Kidney glomerular epithelial cell (primary cell): ENCODE data around the gene TENT4A.
"Not testable (repeated sequence)": the region's sequence is repeated elsewhere in the genome, so short reads cannot be mapped to it uniquely, and the experiment has no call there.

Experiments used
- DNase-seq: peaks from one replicate; lab custom pipeline; 2025; lab: John Stamatoyannopoulos, UW

TENT4A gene

DNA sequence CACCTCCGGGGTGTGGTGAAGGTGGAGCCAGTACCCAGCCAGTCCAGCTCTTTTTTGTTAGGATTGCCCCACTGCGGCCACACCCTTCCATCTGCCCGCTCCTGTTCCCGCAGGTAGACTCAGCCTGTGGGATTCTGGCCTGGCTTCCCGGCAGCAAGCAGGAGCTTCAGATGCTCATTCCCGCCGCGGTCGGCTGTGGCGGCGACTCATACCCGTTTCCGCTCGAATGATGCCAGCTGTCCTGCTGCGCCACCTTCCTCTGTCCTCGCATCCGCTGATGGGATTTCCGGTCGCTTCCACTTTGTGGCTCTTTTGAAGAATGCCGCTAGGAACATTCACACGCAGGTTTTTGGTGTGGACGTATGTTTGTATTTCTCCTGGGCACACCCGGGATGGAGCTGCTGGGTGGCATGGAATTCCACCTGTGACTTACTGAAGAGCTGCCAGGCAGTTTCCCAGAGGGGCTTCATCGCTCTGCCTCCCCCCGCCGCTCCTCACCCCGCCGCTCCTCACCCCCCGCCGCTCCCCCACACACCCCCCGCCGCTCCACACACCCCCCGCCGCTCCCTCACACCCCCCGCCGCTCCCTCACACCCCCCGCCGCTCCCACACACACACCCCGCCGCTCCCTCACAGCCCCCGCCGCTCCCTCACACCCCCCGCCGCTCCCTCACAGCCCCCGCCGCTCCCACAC, 60.3 kb downstream of the TENT4A start:
- DNase-seq = no peak

DNA sequence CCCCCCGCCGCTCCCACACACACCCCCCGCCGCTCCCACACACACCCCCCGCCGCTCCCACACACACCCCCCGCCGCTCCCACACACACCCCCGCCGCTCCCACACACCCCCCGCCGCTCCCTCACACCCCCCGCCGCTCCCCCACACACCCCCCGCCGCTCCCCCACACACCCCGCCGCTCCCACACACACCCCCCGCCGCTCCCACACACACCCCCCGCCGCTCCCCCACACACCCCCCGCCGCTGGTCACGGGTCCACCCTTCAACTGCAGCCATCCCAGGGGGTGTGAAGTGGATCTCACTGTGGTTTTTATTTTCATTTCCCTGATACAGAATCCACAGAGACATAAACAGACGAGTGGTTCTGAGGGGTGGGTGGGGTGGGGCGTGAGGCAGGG, 61.0 kb downstream of the TENT4A start:
- not testable (repeated sequence) for DNase-seq

DNA sequence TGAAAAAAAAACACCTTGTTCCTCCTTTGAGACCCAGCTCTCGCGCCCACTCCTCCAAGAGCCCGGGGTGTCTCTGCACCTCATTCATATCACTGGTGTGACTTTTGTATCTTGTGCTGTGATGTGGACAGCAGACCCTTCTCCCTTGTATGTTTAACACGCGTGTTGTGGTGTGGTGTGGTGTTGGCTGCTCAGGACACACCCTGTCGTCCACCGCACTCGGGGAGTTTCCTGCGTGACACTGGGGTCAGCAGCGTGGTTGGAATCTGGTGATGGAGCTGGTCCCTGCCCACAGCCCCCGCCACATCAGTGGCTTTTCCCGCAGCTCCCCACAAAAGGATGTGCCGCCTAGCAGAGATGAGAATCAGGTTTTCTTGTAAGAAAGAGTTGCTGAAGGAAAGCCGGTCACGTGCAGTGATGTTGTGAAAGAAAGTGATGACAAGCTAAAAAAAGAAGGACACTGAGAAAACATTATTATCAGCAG, 61.5 kb downstream of the TENT4A start:
- no peak for DNase-seq

DNA sequence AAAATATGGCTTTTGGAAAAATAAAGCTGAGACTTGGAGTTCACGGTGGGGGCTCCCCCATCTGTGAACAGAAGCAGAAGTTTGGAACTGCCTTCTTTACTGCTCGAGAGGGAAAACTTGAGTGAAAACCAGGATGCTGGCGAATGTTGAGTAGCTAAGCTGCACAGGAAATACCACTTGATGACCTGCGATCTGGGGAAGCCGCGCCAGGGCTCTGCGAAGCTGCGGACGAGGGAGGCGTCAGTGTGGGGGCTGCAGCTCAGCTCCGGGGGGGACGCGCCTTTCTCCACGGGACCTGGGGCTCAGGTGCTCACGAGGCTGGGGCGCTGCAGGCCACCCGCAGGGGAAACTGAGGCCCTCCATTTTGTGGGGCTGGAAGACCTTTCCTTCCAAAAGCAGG, 62.3 kb downstream of the TENT4A start:
- no peak for DNase-seq

DNA sequence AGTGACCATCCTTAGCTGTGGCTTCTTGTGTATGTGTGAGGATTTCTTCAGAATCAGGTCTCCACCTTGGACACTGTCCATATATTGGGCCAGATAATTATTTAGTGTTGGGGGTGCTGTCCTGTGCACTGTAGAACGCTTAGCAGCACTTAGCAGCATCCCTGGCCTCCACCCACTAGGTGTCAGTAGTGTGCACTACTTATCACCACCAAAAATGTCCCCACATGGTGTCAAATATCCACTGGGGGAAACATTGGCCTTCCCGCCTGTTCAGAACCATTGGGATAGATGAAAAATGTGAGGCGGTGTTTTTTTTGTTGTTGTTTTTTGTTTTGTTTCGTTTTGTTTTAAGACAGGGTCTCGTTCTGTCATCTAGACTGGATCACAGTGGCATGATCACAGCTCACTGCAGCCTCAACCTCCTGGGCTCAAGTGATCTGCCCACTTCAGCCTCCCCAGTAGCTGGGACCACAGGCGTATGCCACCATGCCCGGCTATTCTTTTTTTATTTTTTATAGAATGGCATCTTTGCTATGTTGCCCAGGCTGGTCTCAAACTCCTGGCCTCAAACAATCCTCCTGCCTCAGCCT, 67.7 kb downstream of the TENT4A start:
- no peak for DNase-seq

DNA sequence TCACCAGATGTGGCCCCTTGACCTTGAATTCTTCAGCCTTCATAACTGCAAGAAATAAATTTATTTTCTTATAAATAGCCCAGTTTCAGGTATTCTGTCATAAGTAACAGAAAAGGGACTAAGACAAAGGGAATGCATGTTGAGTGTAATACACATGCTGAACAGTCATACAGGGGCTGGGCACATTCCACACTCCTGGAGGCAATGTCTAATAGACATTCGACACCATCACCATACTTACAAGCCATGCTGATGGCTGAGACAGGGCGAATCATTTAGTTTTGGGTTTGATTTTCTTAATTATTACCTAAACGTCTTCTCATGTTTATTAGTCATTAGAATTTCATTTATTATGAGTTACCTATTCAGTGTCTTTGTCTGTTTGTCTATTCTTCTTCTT, 68.5 kb downstream of the TENT4A start:
- peak; percentile 36 for DNase-seq

DNA sequence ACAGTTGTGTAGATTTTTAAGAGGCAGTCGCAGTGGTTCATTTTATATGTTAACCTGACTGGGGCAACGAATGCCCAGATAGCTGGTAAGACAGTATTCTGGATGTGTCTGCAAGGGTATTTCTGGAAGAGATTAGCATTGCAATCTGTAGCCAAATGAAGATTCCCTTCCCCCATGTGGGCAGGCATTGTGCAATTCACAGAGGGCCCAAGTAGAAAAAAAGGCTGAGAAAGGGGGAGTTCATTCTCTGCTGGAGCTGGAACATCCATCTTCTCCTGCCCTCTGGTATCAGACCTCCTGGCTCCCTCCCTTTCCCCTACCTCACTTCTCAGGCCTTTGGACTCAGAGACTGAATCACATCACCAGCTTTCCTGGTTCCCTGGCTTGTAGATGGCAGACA, 70.6 kb downstream of the TENT4A start:
- DNase-seq = no peak

DNA sequence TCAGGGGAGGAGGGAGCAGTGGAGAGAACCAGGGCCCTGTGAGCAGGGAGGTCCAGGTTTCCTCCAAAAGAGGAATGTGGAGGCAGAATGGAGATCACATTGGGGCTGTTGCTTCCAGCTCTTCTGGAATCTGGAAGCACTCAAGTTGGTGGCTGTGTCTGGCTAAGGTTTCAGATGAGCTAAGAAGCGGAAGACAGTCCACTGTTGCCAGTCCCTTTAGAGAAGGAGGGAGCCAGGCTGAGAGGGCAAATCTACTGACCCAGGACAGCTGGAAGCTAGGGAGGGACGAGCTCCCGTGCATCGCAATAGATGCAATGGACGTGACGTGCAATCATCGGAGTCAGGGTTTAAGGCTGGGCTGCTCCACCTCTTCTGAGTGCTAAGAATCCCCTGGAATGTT, 71.2 kb downstream of the TENT4A start:
- no peak for DNase-seq

DNA sequence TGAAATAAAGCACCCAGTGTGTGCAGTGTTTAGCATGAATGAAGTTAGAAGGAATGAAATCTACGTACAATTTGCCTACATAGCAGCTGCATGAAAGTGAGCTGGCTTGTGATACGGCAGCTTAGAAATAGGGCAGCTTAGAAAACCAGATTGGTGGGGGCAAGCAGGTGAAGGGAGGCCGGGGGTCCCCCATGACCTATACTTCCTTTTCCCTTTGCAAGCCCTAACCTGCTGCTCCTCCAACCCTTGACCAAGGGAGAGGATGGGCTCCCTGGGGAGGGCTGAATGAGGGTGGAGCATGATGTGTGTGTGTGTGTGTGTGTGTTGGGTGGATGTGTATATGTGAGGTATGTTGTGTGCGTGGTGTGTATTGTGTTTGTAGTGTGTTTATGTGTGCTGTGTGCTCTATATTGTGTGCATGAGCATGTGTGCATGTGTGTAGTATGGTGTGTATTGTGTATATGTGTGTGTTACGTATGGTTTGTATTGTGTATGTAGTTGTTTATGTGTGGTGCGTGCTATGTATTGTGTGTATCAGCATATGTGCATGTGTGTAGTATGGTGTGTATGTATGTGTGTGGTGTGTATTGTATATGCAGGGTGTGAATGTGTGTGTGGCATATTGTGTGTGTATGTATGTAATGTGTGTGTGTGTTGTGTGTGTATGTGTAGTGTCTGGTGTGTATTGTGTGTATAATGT, 72.1 kb downstream of the TENT4A start:
- no peak for DNase-seq

DNA sequence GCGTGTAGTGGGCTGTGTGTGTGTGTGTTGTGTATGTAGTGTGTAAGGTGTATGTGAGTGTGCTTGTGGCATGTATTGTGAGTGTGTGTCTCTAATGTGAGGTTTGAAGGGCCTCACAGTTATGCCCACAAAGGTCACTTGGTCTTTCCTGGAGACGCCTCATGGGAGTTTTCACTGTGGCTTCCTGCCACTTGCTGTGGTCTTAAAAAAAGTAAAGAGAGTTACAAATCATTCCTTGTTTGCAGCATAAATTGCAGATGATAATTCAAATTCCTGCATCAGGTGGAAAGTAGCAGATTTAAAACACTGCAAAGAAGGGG, 72.6 kb downstream of the TENT4A start:
- no peak for DNase-seq

DNA sequence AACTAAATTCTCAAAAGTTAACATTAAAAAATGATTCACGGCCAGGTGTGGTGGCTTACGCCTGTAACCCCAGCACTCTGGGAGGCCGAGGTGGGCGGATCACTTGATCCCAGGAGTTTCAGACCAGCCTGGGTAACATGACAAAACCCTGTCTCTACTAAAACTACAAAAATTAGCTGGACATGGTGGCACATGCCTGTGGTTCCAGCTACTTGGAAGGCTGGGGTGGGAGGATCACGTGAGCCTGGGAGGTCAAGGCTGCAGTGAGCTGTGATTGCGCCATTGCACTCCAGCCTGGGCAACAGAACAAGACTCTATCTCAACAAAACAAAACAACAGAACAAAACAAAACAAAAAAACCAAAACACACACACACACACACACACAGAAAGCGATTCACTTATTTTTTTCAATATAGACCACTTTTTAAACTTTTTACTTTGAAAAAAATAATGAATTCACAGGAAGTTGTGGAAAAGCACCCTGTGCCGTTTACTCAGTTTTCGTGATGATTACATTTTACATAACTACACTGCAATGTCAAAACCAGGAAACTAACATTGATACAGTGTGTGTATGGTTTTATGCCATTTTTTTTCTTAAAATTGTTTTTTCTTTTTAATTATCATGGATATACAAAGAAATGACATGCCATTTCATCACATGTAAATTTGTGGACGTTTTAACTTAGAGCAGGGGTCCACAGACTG, 73.7 kb downstream of the TENT4A start:
- DNase-seq = no peak

DNA sequence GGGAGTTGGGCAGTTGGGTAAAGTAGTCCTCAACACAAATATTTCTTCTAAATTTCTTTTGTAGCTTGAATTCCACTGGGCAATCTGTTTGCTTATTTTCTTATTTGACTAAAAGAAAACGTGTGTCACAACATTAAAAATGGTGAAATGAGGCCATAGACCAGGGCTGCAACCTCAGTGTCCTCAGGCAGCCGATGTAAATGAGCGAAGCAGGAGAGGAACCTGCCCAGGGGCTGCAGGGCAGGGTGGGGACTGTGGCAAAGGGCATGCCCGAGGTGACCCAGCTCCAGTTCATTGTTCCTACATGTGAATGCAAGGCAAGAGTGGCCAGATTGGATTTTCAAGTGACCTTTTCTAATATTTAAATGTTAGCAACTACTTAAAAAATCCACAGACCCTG, 74.7 kb downstream of the TENT4A start:
- DNase-seq = no peak

DNA sequence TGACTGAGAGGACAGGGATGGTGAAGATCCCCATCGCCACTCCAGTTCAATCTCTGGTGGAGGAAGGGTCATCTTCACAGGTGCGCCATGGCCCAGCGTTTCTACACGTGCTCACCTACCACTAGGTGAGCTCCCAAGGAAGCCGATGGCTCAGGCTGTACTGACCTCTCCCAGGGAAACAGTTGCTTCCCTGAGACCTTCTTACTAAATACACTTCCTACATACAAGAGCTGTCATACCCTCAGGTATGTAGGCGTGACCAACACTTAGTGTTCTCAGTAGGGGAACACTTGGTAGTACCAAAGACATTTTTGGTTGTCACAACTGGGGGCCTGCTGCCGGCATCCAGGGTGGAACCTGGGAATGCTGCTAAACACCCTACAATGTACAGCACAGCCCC, 75.2 kb downstream of the TENT4A start:
- no peak for DNase-seq

DNA sequence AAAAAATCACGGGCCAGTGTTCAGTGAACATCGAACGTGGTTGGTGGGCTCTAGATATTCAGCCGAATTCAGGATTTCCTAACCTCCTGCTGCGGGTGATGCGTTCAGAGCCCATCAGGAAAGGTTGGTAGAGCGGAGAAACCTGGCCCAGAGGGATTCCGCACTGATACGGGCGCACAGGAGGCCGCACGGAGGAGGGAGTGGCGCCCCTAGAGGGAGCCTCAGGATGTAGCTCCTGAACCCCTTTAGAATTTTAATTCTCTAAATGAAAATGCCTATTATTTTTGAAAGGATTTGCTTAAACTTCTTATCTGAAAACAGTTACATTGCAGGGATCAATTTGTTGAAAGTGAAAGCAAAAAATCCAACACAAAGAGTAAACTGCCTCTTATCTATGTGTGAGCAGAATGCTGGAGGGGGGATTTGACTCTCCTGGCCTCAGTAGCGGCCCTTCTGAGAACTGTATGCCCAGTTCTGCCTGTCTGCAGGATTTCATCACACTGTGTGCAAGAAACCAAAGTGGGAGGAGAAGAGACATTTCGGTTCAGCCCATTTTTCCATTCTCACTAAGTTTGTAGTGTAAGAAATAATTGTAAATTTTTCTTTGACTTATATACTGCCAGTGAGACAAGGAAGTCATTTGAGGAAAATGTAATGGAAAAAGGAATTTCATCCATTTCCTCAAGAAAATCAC, 75.9 kb downstream of the TENT4A start:
- no peak for DNase-seq

DNA sequence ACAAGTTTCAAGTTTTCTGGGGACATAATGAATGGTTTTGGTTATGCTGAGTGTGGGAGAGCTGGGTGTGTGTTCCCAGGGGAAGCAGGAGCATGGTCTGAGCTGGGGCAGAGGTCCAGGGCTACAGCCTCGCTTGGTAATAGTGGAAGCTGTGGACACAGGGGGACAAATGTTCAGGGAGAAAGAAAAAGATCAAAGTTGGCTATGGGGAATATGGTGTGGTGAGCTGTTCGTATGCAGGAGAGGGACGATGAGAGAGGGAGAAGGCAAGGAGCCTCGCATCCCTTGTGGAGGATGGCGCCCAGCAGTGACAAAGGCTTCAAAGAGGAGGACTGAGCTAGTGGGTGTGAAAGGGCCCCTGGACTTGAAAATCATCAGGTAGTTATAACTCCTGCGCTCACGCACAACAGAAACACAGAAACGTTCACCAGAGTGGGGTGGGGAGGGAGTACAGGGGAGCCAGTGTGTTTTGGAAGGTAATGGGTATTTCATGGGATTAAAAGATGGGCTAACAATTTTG, 77.2 kb downstream of the TENT4A start:
- no peak for DNase-seq

DNA sequence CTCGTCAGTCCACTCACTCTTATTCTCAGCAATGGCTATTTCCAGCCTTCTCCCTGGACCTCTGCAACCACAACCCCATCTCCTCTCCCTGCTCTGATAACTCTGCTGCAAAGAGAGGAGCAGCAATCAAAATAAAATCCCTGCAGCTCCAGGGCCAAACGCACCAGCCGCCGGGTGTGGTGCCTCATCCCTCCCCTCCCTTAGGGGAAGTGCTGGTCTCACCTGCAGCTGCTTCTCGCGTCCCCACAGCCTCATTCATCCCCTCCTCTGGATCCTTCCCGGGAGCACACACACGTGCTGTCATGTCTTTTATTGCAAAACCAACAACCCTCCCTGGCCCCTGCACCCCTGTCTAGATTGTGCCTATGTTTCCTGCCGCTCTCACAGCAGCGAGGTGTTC, 77.8 kb downstream of the TENT4A start:
- no peak for DNase-seq

DNA sequence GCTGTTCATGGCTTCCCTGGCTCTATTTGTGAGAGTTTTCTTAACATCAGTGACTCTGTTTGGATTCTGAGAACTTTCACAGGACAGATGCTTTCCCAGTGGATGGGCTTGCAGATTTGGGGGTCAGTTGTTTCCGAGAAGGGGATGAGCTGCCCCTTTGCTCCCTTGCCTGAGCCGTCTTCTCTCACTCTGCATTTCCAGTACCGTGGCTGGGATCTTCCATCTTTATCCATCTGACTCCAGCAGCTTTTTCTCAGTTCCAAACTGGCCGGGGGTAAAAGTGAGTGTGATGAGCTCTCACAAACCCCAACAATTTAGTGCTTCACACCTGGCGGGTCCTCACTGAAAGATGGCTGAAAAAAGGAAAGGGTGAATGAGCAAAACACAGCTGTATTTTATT, 79.1 kb downstream of the TENT4A start:
- no peak for DNase-seq

DNA sequence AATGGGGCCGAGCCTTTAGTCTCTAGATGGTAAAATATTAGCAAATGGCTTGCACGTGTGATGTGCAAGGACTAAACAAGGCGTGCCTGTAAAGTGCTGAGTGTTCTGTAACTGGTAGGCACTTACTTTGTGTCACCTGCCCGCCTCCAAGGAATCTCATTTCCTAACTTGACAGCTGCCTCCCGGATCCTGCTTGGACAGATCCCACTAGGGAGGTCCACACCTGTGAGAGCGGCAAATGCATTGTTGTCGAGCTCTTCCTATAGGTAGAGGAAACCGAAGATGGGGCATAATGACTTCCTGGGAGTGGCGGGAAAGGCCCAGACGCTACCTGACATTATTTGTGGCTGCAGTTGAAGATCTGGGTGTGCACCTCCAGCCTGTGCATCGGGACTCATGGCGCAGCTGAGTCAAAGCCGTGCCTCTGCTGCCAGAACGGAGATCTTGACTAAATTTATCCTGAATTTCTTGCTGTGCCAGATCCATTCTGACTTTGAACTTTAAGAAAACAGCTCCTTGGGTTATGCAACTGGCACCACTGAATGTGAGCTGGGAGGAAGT, 79.8 kb downstream of the TENT4A start:
- DNase-seq = no peak

DNA sequence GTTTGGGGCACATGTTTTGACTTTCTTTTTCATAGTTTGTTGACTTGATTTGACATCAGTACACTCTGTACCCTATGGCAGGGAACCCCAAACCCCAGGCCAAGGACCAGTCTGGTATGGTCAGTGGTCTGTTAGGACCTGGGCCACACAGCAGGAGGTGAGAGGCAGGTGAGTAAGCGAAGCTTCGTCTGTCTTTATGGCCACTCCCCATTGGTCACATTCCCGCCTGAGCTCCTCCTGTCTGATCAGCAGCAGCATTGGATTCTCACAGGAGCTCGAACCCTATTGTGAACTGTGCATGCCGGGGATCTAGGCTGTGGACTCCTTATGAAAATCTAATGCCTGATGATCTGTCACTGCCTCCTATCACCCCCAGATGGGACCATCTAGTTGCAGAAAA, 88.0 kb downstream of the TENT4A start:
- no peak for DNase-seq

DNA sequence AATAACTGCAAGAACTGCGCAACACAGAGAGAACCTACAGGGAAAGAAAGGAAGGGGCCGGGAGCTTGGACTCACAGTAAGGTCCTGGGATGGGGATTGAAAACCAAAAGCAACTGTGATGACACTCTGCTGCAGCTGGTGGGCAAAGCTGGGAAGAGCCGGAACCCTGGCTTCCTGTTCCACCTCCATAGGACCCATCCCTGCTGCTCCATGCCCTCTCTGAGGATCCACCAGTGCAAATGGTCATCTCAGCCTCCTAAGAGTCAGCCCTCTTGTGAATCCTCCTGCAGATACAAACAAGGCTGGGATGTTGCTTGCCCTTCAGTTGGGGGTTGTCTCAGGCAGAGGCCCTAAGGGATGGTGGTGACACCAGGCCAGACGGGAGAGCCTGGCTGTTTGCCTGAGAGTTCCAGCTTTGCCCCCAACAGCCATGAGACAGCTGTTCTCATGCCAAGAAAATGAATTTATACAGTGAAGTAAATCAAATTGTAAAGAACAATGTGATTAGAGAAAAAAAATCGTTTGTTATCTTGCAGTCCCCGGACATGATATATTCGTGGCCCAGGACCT, 90.8 kb downstream of the TENT4A start:
- DNase-seq = no peak

DNA sequence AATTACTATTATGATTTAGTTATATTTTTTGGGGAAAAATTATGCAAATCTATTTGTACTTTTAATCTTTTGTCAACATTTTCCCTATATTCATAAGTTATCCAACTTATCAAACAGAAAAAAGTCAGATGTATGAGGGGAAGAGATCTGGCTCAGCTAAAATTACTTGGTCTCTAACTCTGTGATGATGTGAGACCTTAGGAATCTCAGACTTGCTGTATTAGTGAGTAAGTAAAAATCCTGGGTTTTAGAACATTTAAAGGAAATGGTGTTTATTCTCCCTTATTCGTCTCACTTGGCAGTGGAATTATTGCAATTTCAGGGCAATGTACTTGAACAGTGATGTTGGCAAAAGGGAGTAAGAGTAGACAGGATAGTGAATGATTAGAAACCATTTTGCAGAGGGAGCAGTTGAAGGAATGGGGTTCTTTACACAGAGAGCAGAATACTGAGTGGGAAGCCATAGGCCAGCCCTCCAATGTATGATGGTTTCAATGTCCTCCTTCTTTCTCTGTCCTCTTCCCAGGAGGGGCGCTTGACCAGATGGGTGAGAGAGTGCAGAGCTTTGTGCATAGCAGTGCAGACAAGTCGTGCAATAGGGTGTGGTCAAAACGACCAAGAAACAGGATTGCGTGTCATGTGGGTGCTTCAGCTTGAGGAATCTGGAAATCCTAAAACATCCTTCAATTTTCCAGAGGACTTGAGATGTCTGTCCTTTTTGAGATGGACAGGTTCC, 91.7 kb downstream of the TENT4A start:
- DNase-seq = peak; percentile 32
